ENCODE results near the gene RABGAP1L.
"Not testable (repeated sequence)": the region's sequence is repeated elsewhere in the genome, so short reads cannot be mapped to it uniquely, and the experiment has no call there.

RABGAP1L gene

DNA sequence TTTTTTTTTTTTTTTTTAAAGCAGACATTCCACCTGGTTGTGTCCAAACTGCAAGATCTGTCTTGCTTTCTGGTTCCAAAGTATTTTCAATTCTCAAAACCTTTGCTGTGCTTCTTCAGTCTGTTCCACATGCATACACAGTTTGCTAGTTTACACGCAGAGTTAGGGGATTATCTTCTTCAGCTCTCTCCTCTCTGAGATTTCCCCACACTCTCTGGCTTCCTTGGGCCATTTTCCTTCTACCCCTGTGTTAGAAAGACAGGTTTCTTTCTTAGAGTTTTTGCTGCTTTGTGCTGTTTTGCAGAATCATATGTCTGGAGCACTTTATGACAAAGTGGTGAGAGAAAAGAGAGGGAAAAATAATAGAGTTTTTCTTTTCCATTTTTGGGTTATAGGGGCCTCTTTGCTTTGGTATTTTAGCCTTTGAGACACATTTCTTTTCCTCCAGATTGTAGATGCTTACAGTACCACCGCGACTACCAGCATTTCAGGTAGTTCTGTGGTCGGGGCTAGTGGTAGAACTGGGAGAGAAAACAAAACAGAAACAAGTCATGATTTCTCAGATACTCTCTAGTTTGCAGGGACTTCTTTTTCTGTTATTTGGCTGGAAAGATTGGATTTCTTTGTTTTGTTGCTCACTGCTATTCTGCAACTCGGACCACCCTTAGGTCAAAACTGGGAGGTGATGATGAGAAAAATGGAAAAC is 66.3 kb downstream of the RABGAP1L start:
- DNase-seq (ENCODE audit: low read depth), result no peak
- in situ Hi-C loops (cut with HindIII; ENCODE audit: low sequenced_read_pairs), result no loop called here
- H3K4me3 ChIP-seq (ENCODE audit: low read depth, low read length), result no peak overlapping the region
- no peak for TF ChIP-seq CTCF (IDR thresholded peaks at IDR 0.05; ENCODE audit: low read depth, low read length, missing control alignments)

DNA sequence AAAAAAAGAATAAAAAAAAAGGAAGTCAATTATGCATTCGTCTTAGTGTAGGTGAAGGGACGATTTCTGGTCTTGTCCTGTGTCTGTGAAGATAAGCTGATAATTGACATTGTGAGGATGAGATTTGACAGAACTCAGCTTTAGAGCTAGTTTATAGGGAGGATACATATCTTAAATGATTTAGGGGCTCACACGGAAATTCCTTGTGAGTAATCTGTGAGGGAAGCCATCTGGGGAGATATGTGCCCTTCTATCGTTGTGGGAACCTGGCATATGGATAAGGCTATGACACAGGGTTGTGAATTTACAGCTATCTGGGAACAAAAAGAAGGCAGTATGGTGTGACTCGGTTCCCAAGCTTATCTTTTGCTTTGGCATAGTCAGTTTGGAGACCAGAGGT is 71.1 kb downstream of the RABGAP1L start:
- TF ChIP-seq CTCF (IDR thresholded peaks at IDR 0.05; ENCODE audit: low read depth, low read length, missing control alignments), result no peak
- no peak overlapping the region for H3K4me3 ChIP-seq (ENCODE audit: low read depth, low read length)
- no peak for DNase-seq (ENCODE audit: low read depth)
- in situ Hi-C loops (cut with HindIII; ENCODE audit: low sequenced_read_pairs), result no loop called here

- no peak for TF ChIP-seq CTCF (IDR thresholded peaks at IDR 0.05; ENCODE audit: low read depth, low read length, missing control alignments)
- DNase-seq (ENCODE audit: low read depth), result no peak
- no peak overlapping the region for H3K4me3 ChIP-seq (ENCODE audit: low read depth, low read length)
- in situ Hi-C loops (cut with HindIII; ENCODE audit: low sequenced_read_pairs), result no loop called here
These were observed 73.4 kb downstream of the RABGAP1L start for GRCh38 chr1:174232761-174233160.

DNA sequence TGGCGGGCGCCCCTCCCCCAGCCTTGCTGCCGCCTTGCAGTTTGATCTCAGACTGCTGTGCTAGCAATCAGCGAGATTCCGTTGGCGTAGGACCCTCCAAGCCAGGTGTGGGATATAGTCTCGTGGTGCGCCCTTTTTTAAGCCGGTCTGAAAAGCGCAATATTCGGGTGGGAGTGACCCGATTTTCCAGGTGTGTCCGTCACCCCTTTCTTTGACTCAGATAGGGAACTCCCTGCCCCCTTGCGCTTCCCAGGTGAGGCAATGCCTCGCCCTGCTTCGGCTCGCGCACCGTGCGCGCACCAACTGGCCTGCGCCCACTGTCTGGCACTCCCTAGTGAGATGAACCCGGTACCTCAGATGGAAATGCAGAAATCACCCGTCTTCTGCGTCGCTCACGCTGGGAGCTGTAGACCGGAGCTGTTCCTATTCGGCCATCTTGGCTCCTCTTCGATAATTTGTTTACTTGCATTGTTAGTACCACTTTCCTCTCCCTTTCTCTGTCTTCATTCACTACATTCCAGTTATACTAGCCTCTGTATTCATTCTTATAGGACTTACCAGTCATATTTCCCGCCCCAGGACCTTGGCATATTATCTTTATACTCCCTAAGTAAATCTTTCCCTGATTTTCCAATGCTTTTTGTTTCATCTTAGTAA is 79.7 kb downstream of the RABGAP1L start:
- in situ Hi-C loops (cut with HindIII; ENCODE audit: low sequenced_read_pairs); H3K4me3 ChIP-seq (ENCODE audit: low read depth, low read length); DNase-seq (ENCODE audit: low read depth): not testable (repeated sequence)

DNA sequence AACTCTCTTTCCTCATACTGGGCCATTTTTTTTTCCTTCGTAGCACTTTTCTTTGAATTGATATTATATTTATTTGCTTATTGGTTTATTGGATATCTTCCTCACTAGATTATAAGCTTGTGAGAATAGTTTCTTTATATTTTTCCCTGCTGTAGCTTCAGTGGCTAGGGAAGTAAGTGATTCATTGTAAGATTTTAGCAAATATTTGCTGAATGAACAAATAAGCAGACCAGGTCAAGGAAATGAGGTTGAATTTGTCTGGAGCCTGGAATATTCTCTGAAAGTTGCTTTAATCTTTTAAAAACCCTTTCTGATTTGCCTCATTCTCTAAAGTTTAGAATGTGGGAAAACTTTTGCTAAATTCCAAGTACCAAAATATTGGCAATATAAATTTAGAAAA is 80.2 kb downstream of the RABGAP1L start:
- in situ Hi-C loops (cut with HindIII; ENCODE audit: low sequenced_read_pairs), result no loop called here
- no peak for TF ChIP-seq CTCF (IDR thresholded peaks at IDR 0.05; ENCODE audit: low read depth, low read length, missing control alignments)
- H3K4me3 ChIP-seq (ENCODE audit: low read depth, low read length), result no peak overlapping the region

GRCh38 chr1:174242856-174243255 is 83.5 kb downstream of the RABGAP1L start:
- H3K4me3 ChIP-seq (ENCODE audit: low read depth, low read length), result no peak overlapping the region
- in situ Hi-C loops (cut with HindIII; ENCODE audit: low sequenced_read_pairs), result no loop called here
- DNase-seq (ENCODE audit: low read depth), result no peak
- no peak for TF ChIP-seq CTCF (IDR thresholded peaks at IDR 0.05; ENCODE audit: low read depth, low read length, missing control alignments)

More for the DNA sequence above, 80.2 kb downstream of the RABGAP1L start:
- DNase-seq (ENCODE audit: low read depth), result no peak

GRCh38 chr1:174243451-174244000 is 84.2 kb downstream of the RABGAP1L start:
- peak; percentile 49 for DNase-seq (ENCODE audit: low read depth)
- no peak for TF ChIP-seq CTCF (IDR thresholded peaks at IDR 0.05; ENCODE audit: low read depth, low read length, missing control alignments)
- in situ Hi-C loops (cut with HindIII; ENCODE audit: low sequenced_read_pairs), result no loop called here
- H3K4me3 ChIP-seq (ENCODE audit: low read depth, low read length), result no peak overlapping the region
